Measurements from ENCODE around the gene ZNF554.
A peak's percentile ranks its signal among the peaks of the same experiment; 100 is the strongest.

ZNF554 gene

GRCh38 chr19:2805261-2805900 lies 14.3 kb upstream of the ZNF554 start:
- DNase-seq (ENCODE audit: insufficient read length, low spot score) (peak; percentile 16), FAIRE-seq (no peak)
- TF ChIP-seq POLR2AphosphoS5 (IDR thresholded peaks at IDR 0.05; ENCODE audit: low read depth, low read length) (no peak), POLR2A (IDR thresholded peaks at IDR 0.05; ENCODE audit: low read depth, low read length) (no peak), POU2F2 (IDR thresholded peaks at IDR 0.05; ENCODE audit: low read depth, low read length) (no peak), SPI1 (IDR thresholded peaks at IDR 0.05; ENCODE audit: low read depth, low read length) (no peak), PAX5 (IDR thresholded peaks at IDR 0.05; ENCODE audit: insufficient read depth, low read length, severe bottlenecking) (no peak), TAF1 (IDR thresholded peaks at IDR 0.05; ENCODE audit: low read depth, low read length) (no peak)

- TF ChIP-seq SPI1 (IDR thresholded peaks at IDR 0.05; ENCODE audit: low read depth, low read length) (no peak), PAX5 (IDR thresholded peaks at IDR 0.05; ENCODE audit: insufficient read depth, low read length, severe bottlenecking) (no peak), POLR2AphosphoS5 (IDR thresholded peaks at IDR 0.05; ENCODE audit: low read depth, low read length) (no peak), POU2F2 (IDR thresholded peaks at IDR 0.05; ENCODE audit: low read depth, low read length) (no peak), TAF1 (IDR thresholded peaks at IDR 0.05; ENCODE audit: low read depth, low read length) (no peak), POLR2A (IDR thresholded peaks at IDR 0.05; ENCODE audit: low read depth, low read length) (no peak)
- FAIRE-seq (no peak), DNase-seq (ENCODE audit: insufficient read length, low spot score) (peak; percentile 17)
Observed at GRCh38 chr19:2805991-2806649, 13.5 kb upstream of the ZNF554 start.

GRCh38 chr19:2806736-2807378 lies 12.8 kb upstream of the ZNF554 start:
- no peak for TF ChIP-seq PAX5 (IDR thresholded peaks at IDR 0.05; ENCODE audit: insufficient read depth, low read length, severe bottlenecking)
- TF ChIP-seq TAF1 (IDR thresholded peaks at IDR 0.05; ENCODE audit: low read depth, low read length) = no peak
- TF ChIP-seq POU2F2 (IDR thresholded peaks at IDR 0.05; ENCODE audit: low read depth, low read length) = no peak
- FAIRE-seq = no peak
- DNase-seq (ENCODE audit: insufficient read length, low spot score) = no peak

GRCh38 chr19:2807379-2808128 lies 12.1 kb upstream of the ZNF554 start:
- FAIRE-seq (no peak), DNase-seq (ENCODE audit: insufficient read length, low spot score) (peak; percentile 24)
- TF ChIP-seq POLR2A (IDR thresholded peaks at IDR 0.05; ENCODE audit: low read depth, low read length) = no peak
- TF ChIP-seq POU2F2 (IDR thresholded peaks at IDR 0.05; ENCODE audit: low read depth, low read length) = no peak
- no peak for TF ChIP-seq SPI1 (IDR thresholded peaks at IDR 0.05; ENCODE audit: low read depth, low read length)
- TF ChIP-seq PAX5 (IDR thresholded peaks at IDR 0.05; ENCODE audit: insufficient read depth, low read length, severe bottlenecking) = no peak
- no peak for TF ChIP-seq POLR2AphosphoS5 (IDR thresholded peaks at IDR 0.05; ENCODE audit: low read depth, low read length)
- TF ChIP-seq TAF1 (IDR thresholded peaks at IDR 0.05; ENCODE audit: low read depth, low read length) = no peak

GRCh38 chr19:2808129-2808941 lies 11.3 kb upstream of the ZNF554 start:
- TF ChIP-seq POLR2AphosphoS5 (IDR thresholded peaks at IDR 0.05; ENCODE audit: low read depth, low read length) (no peak), SPI1 (IDR thresholded peaks at IDR 0.05; ENCODE audit: low read depth, low read length) (no peak), POU2F2 (IDR thresholded peaks at IDR 0.05; ENCODE audit: low read depth, low read length) (no peak), POLR2A (IDR thresholded peaks at IDR 0.05; ENCODE audit: low read depth, low read length) (no peak), PAX5 (IDR thresholded peaks at IDR 0.05; ENCODE audit: insufficient read depth, low read length, severe bottlenecking) (no peak), TAF1 (IDR thresholded peaks at IDR 0.05; ENCODE audit: low read depth, low read length) (no peak)
- DNase-seq (ENCODE audit: insufficient read length, low spot score) (peak; percentile 25), FAIRE-seq (no peak)

GRCh38 chr19:2809387-2810140 lies 10.1 kb upstream of the ZNF554 start:
- FAIRE-seq = no peak
- no peak for TF ChIP-seq POLR2A (IDR thresholded peaks at IDR 0.05; ENCODE audit: low read depth, low read length)
- no peak for TF ChIP-seq POU2F2 (IDR thresholded peaks at IDR 0.05; ENCODE audit: low read depth, low read length)
- TF ChIP-seq POLR2AphosphoS5 (IDR thresholded peaks at IDR 0.05; ENCODE audit: low read depth, low read length) = no peak; the same call in 1 of the 2 replicates
- TF ChIP-seq SPI1 (IDR thresholded peaks at IDR 0.05; ENCODE audit: low read depth, low read length) = no peak
- TF ChIP-seq PAX5 (IDR thresholded peaks at IDR 0.05; ENCODE audit: insufficient read depth, low read length, severe bottlenecking) = no peak
- no peak for TF ChIP-seq TAF1 (IDR thresholded peaks at IDR 0.05; ENCODE audit: low read depth, low read length)
- peak; percentile 23 for DNase-seq (ENCODE audit: insufficient read length, low spot score)

- FAIRE-seq = no peak
- DNase-seq (ENCODE audit: insufficient read length, low spot score) = peak; percentile 35
- TF ChIP-seq TAF1 (IDR thresholded peaks at IDR 0.05; ENCODE audit: low read depth, low read length) (no peak), SPI1 (IDR thresholded peaks at IDR 0.05; ENCODE audit: low read depth, low read length) (no peak), POU2F2 (IDR thresholded peaks at IDR 0.05; ENCODE audit: low read depth, low read length) (no peak), PAX5 (IDR thresholded peaks at IDR 0.05; ENCODE audit: insufficient read depth, low read length, severe bottlenecking) (no peak), POLR2A (IDR thresholded peaks at IDR 0.05; ENCODE audit: low read depth, low read length) (no peak), POLR2AphosphoS5 (IDR thresholded peaks at IDR 0.05; ENCODE audit: low read depth, low read length) (no peak)
Observed at GRCh38 chr19:2810141-2811091, 9.3 kb upstream of the ZNF554 start.

Data from GM12891 (cell line).